Measurements from ENCODE around the gene TNK1.

TNK1 gene

GRCh38 chr17:7431231-7431630, 50.3 kb downstream of the TNK1 start:
- TF ChIP-seq POLR2A (IDR thresholded peaks at IDR 0.05; ENCODE audit: extremely low read depth, insufficient read length) (no peak), MYC (IDR thresholded peaks at IDR 0.05; ENCODE audit: low read depth, low read length) (no peak)
- TF ChIP-seq, protein P1, sequence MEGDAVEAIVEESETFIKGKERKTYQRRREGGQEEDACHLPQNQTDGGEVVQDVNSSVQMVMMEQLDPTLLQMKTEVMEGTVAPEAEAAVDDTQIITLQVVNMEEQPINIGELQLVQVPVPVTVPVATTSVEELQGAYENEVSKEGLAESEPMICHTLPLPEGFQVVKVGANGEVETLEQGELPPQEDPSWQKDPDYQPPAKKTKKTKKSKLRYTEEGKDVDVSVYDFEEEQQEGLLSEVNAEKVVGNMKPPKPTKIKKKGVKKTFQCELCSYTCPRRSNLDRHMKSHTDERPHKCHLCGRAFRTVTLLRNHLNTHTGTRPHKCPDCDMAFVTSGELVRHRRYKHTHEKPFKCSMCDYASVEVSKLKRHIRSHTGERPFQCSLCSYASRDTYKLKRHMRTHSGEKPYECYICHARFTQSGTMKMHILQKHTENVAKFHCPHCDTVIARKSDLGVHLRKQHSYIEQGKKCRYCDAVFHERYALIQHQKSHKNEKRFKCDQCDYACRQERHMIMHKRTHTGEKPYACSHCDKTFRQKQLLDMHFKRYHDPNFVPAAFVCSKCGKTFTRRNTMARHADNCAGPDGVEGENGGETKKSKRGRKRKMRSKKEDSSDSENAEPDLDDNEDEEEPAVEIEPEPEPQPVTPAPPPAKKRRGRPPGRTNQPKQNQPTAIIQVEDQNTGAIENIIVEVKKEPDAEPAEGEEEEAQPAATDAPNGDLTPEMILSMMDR (IDR thresholded peaks at IDR 0.05; ENCODE audit: low read depth, low read length) = no peak
- TF ChIP-seq, protein P2, sequence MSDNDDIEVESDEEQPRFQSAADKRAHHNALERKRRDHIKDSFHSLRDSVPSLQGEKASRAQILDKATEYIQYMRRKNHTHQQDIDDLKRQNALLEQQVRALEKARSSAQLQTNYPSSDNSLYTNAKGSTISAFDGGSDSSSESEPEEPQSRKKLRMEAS (IDR thresholded peaks at IDR 0.05; ENCODE audit: low read depth, low read length) = no peak
- H3K4me3 ChIP-seq (ENCODE audit: low read depth, low read length) = no peak overlapping the region
- DNase-seq (ENCODE audit: low read depth) = no peak

GRCh38 chr17:7432296-7432695, 51.4 kb downstream of the TNK1 start:
- TF ChIP-seq, protein P1 (IDR thresholded peaks at IDR 0.05; ENCODE audit: low read depth, low read length) = no peak
- TF ChIP-seq MYC (IDR thresholded peaks at IDR 0.05; ENCODE audit: low read depth, low read length) (no peak), POLR2A (IDR thresholded peaks at IDR 0.05; ENCODE audit: extremely low read depth, insufficient read length) (no peak)
- TF ChIP-seq, protein P2 (IDR thresholded peaks at IDR 0.05; ENCODE audit: low read depth, low read length) = no peak
- H3K4me3 ChIP-seq (ENCODE audit: low read depth, low read length) = no peak overlapping the region
- DNase-seq (ENCODE audit: low read depth) = no peak

GRCh38 chr17:7435676-7436555, 55.0 kb downstream of the TNK1 start:
- DNase-seq (ENCODE audit: low read depth) = peak; percentile 84
- peak overlapping the region; percentile 72 for H3K4me3 ChIP-seq (ENCODE audit: low read depth, low read length)
- TF ChIP-seq, protein P2 (IDR thresholded peaks at IDR 0.05; ENCODE audit: low read depth, low read length) = peak; percentile 40; the same call in 1 of the 2 replicates
- no peak for TF ChIP-seq POLR2A (IDR thresholded peaks at IDR 0.05; ENCODE audit: extremely low read depth, insufficient read length)
- TF ChIP-seq, protein P1 (IDR thresholded peaks at IDR 0.05; ENCODE audit: low read depth, low read length) = peak; percentile 15
- peak; percentile 69; the same call in 1 of the 2 replicates for TF ChIP-seq MYC (IDR thresholded peaks at IDR 0.05; ENCODE audit: low read depth, low read length)

- DNase-seq (ENCODE audit: low read depth) = peak; percentile 86
- TF ChIP-seq MYC (IDR thresholded peaks at IDR 0.05; ENCODE audit: low read depth, low read length) (peak; percentile 96), POLR2A (IDR thresholded peaks at IDR 0.05; ENCODE audit: extremely low read depth, insufficient read length) (no peak)
- TF ChIP-seq, protein P2 (IDR thresholded peaks at IDR 0.05; ENCODE audit: low read depth, low read length) = peak; percentile 92
- TF ChIP-seq, protein P1 (IDR thresholded peaks at IDR 0.05; ENCODE audit: low read depth, low read length) = peak; percentile 56
Observed at GRCh38 chr17:7436556-7437368, 55.9 kb downstream of the TNK1 start.

GRCh38 chr17:7437369-7437863, 56.5 kb downstream of the TNK1 start:
- H3K4me3 ChIP-seq (ENCODE audit: low read depth, low read length) = peak overlapping the region; percentile 17
- TF ChIP-seq, protein P2 (IDR thresholded peaks at IDR 0.05; ENCODE audit: low read depth, low read length) = no peak
- TF ChIP-seq, protein P1 (IDR thresholded peaks at IDR 0.05; ENCODE audit: low read depth, low read length) = no peak
- DNase-seq (ENCODE audit: low read depth) = no peak

More at GRCh38 chr17:7436556-7437368, 55.9 kb downstream of the TNK1 start:
- peak overlapping the region; percentile 72 for H3K4me3 ChIP-seq (ENCODE audit: low read depth, low read length)

All from NB4 (cell line).